Esophagus (tissue), 2 donors: ENCODE results near the gene CHPF. TPM values are rescaled to one million over a fixed set of nuclear protein-coding genes. Genes with fewer than 3 reads are reported as not detected.

Source experiments
- H3K27ac ChIP-seq, 2 donors: one replicate each; pipeline ENCODE4 v1.5.1; 2013; ENCODE audit warnings: low read depth in 2 of 2, mild to moderate bottlenecking in 2 of 2, inconsistent platforms in 1 of 2, low read length in 1 of 2, moderate library complexity in 1 of 2
- H3K27me3 ChIP-seq, 2 donors: one replicate each; pipeline ENCODE4 v1.6.1; 2013; ENCODE audit warnings: low read length in 2 of 2, control low read depth in 1 of 2, mild to moderate bottlenecking in 1 of 2; ENCODE audit not compliant: insufficient read depth in 2 of 2, control insufficient read depth in 1 of 2
- H3K36me3 ChIP-seq, 2 donors: one replicate each; pipeline ENCODE4 v1.6.1; 2013; ENCODE audit warnings: low read length in 1 of 2; ENCODE audit not compliant: control insufficient read depth in 2 of 2, insufficient read depth in 2 of 2
- H3K4me1 ChIP-seq, 2 donors: one replicate each; pipeline ENCODE4 v1.6.1; 2013; ENCODE audit warnings: low read length in 1 of 2; ENCODE audit not compliant: control insufficient read depth in 2 of 2, insufficient read depth in 2 of 2
- H3K4me3 ChIP-seq, 2 donors: one replicate each; pipeline ENCODE4 v1.5.1; 2013; ENCODE audit warnings: low read length in 2 of 2, mild to moderate bottlenecking in 2 of 2, low read depth in 1 of 2, moderate library complexity in 1 of 2
- H3K9me3 ChIP-seq, 2 donors: one replicate each; pipeline ENCODE4 v1.6.1; 2013; ENCODE audit warnings: mild to moderate bottlenecking in 2 of 2, low read depth in 1 of 2, low read length in 1 of 2, moderate library complexity in 1 of 2; ENCODE audit not compliant: control insufficient read depth in 2 of 2, insufficient read depth in 1 of 2
- WGBS, 2 donors: extraction: QIAGEN DNeasy Blood & Tissue Kit; methylation state at CpG; one replicate each; pipeline ENCODE4 v1.1.7; 2013; 5-methylcytosine and 5-hydroxymethylcytosine counted together
- polyA plus RNA-seq, 2 donors: library from polyadenylated mRNA; stranded (reverse); fragments of 200-250 nt; gene quantifications; one replicate each; pipeline ENCODE4 v1.2.3, GENCODE V29; 2013
- donor health status: healthy with polysubstance abuse.
- donor health status: Bipolar disorder and iron deficiency.

The CHPF gene
- polyA plus RNA-seq, 2 donors = 10.1 to 20.2 TPM

DNA sequence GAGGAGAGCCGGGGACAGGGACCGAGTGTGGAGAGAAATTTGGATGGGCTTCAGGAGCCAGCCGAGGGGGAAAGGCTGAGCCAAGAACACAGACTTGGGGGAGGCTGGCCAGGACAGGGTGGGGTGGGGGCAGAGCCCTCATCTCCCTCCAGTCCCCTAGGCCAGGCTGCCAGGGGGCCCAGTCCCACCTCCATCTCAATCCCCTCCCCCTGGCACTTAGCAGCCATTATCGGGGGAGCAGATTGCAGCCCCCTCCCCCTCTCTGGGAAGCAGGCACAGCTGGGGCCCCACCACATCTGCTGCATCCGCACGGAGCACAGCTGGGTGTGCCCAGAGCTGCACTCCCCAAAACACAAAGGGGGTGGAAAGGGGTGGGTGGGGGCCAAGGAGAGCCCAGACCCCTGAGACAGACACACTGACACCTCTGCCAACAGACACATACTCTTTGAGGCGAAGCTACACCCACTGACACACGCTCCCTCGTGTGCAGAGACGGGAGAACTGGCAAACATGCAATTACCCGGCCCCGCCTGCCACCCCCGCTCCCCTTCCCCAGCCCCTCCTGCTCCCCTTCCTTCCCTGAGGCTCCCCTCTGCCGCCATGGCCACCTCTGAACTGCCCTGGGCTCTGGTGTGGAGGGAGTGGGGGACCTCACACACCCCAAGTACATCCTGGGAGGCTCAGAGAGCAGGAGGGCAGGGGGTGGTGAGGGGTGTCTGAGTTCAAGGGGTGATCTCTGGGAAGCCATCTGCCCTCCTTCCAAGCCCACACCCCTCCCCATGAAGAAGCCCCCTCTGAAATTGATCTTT is 34.4 kb downstream of the CHPF start:
- no peaks in the 10 kb centered on the region for H3K9me3 ChIP-seq
- no peak overlapping the region for H3K27ac ChIP-seq
- peaks cover 0 to 16% of the 10 kb centered on the region in 2 donors for H3K36me3 ChIP-seq
- peaks cover 0 to 19% of the 10 kb centered on the region in 2 donors for H3K27me3 ChIP-seq
- H3K4me3 ChIP-seq = no peak overlapping the region
- WGBS, 2 donors = 8 to 16% methylated on average over 14 of the region's 14 CpGs
- H3K4me1 ChIP-seq = peaks cover 0 to 8% of the 10 kb centered on the region in 2 donors

DNA sequence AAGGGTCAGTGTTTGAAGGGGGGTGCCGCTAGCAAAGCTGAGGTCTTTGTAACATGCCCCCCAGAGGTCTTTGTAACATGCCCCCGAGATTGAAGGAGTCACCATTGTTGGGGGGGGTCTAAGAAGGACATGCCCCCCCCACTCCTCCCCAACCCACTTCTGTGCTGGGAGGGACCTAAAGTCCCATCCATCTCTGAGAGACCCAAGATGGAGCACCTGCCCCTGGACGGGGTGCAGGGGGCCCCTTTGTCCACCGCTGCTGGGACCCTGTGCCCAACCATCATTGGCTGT is 35.2 kb downstream of the CHPF start:
- WGBS, 2 donors = 65 to 75% methylated on average over 4 of the region's 4 CpGs
- H3K27me3 ChIP-seq = peaks cover 0 to 16% of the 10 kb centered on the region in 2 donors
- H3K36me3 ChIP-seq = peaks cover 0 to 23% of the 10 kb centered on the region in 2 donors
- H3K4me3 ChIP-seq = no peak overlapping the region
- no peak overlapping the region for H3K27ac ChIP-seq
- no peaks in the 10 kb centered on the region for H3K9me3 ChIP-seq
- peaks cover 0 to 8% of the 10 kb centered on the region in 2 donors for H3K4me1 ChIP-seq

DNA sequence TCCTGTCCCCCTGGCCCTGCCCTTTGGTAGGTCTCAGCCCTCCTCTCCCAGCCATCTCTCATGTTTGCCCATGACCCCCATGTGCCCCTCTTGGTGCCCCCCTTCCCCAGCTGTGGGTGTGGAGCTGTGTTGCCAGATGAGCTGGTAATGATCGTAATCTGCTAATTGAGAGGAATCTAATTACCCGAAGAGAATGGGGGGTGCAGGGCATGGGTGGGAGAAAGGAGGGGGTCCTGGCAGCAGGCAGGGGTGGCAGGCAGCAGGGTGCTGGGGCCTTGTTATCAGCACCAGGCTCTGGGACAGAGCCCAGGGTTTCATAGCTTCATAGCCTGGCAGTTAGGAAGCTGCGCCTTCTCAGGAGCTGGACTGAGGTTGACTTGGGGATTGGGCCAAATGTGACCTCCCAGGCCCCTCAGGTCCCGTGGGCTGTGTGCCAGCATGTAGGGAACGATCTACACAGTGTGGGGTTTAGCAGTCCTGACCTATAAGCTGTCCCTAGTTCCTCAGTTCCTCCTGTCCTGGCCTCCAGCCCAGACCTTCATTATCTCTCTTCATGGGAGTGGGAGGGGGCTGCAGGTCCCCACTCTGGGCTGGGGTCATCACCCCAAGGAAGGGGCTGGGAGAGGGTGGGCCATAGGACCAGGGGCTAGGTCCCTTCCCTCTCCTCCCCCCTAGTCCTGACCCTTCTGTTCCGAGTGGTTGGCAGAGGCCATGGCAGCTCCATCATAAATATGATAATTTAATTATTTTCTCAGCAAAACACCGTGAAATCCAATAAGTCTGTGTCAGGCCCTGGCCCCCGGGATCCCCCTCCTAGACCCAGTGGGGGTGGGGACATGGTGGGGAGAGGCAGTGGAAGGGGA is 35.8 kb downstream of the CHPF start:
- Histone ChIP-seq H3K4me3 (no peak overlapping the region), H3K27me3 (peaks cover 0 to 16% of the 10 kb centered on the region in 2 donors), H3K4me1 (peaks cover 0 to 8% of the 10 kb centered on the region in 2 donors), H3K9me3 (no peaks in the 10 kb centered on the region), H3K27ac (no peak overlapping the region), H3K36me3 (peaks cover 0 to 23% of the 10 kb centered on the region in 2 donors)
- 52 to 57% methylated on average over 8 of the region's 8 CpGs for WGBS, 2 donors

DNA sequence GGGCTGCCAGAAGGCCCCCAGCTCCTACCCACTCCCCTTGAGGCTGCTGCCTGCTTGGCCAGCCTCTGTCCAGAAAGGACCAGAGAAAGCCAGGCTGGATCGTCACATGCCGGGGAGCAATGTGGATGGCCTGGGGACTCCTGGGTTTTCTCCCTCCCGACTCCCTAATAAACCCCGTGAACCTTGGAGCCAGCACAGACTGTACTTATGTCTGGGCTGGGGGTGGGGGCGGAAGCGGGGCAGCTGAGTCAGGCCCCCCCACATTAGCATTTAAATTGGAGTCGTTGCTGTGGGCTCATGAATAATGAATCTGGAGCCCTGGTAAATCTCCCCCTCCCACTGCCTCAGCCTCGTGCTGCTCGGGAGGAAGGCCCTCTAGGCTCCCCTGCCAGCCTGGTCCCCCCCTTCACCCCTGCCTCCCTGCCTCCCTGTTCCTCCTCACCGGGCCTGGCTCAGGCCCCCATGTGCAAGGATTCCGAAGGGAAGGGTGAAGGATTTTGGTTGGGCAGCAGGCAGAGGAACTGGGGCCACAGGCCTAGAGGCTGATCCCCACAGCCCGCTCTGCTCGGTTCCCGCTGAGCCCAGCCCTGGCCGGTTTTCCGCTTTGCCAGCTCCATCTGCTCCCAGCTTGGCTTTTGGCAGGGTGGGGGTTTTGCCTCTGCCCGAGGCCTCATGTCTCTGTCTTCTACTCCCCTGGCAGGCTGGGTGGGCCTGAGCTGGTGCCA is 36.6 kb downstream of the CHPF start:
- WGBS, 2 donors = 74 to 81% methylated on average over 17 of the region's 17 CpGs
- Histone ChIP-seq H3K4me1 (peaks cover 0 to 8% of the 10 kb centered on the region in 2 donors), H3K36me3 (peaks cover 0 to 23% of the 10 kb centered on the region in 2 donors), H3K27ac (no peak overlapping the region), H3K27me3 (peaks cover 0 to 11% of the 10 kb centered on the region in 2 donors), H3K9me3 (no peaks in the 10 kb centered on the region), H3K4me3 (no peak overlapping the region)

DNA sequence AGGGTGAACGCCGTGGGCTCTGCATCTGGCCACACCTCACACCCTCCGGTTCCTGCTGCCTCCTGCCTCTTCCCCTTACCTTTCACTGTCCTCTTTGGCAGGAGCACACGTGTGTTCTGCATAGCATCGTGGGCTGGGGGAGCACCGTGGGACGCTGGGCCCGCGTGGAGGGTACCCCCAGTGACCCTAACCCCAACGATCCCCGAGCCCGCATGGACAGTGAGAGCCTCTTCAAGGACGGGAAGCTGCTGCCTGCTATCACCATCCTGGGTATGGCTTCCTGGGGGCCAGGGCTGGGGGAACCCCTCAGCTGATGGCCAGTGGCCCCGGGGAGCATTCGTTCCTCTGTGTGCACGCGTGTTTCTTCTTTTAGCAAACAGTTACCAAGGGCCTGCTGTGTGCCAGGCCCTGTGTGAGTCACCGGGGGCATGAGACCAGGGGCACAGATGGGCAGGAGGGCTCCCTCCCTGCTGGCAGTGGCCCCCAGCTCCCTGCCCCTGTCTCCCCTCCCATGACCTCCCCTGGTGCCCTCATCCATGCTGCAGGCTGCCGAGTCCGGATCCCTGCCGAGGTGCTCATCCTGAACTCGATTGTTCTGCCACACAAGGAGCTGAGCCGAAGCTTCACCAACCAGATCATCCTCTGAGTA is 37.3 kb downstream of the CHPF start:
- H3K4me1 ChIP-seq = peaks cover 0 to 8% of the 10 kb centered on the region in 2 donors
- H3K9me3 ChIP-seq = no peaks in the 10 kb centered on the region
- H3K4me3 ChIP-seq = no peak overlapping the region
- no peak overlapping the region for H3K27ac ChIP-seq
- 82 to 86% methylated on average over 23 of the region's 23 CpGs for WGBS, 2 donors
- H3K36me3 ChIP-seq = peaks cover 0 to 23% of the 10 kb centered on the region in 2 donors
- peaks cover 0 to 6% of the 10 kb centered on the region in 2 donors for H3K27me3 ChIP-seq

DNA sequence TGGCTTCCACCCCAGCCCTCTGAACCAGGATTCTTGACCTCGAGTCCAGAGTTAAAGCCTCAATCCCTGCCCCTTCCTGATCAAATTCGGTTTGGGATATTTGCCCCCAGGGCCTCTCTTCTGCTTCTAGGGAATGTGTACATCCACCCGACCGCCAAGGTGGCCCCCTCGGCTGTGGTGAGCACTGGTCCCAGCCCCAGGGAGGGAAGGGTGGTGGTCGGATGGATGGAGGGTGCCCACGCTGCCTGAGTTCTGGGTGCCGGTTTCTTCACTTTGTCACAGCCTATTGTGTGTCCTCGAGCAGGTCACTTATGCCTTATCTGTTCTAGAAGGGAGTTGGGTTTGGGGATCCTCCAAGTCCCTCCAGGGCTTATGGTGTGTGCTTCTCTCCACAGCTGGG is 38.0 kb downstream of the CHPF start:
- Histone ChIP-seq H3K9me3 (no peaks in the 10 kb centered on the region), H3K27ac (no peak overlapping the region), H3K36me3 (peaks cover 0 to 23% of the 10 kb centered on the region in 2 donors), H3K4me3 (no peak overlapping the region), H3K4me1 (peaks cover 0 to 8% of the 10 kb centered on the region in 2 donors), H3K27me3 (peaks cover 0 to 4% of the 10 kb centered on the region in 2 donors)
- WGBS, 2 donors = 86 to 88% methylated on average over 9 of the region's 9 CpGs

DNA sequence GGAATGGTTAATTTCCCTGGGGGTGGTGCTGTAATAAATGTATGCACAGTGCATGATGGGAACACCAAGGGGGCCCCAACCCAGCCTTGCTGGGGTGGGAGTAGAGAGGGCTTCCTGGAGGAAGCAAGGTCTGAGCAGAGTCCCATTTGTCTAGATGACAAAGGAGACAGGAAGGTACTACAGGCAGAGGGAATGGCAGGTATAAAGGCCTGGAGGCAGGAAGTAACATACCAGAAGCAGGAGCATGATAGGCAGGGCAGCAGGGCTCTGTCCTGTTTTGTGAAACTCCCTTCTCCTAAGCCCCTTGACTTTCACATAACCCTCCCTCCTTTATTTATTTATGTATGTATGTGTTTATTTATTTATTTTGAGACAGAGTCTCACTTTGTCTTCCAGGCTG is 41.0 kb downstream of the CHPF start:
- Histone ChIP-seq H3K4me1 (peaks cover 0 to 5% of the 10 kb centered on the region in 2 donors), H3K27ac (no peak overlapping the region), H3K9me3 (no peaks in the 10 kb centered on the region), H3K36me3 (peaks cover 0 to 23% of the 10 kb centered on the region in 2 donors), H3K27me3 (no peaks in the 10 kb centered on the region), H3K4me3 (no peak overlapping the region)

DNA sequence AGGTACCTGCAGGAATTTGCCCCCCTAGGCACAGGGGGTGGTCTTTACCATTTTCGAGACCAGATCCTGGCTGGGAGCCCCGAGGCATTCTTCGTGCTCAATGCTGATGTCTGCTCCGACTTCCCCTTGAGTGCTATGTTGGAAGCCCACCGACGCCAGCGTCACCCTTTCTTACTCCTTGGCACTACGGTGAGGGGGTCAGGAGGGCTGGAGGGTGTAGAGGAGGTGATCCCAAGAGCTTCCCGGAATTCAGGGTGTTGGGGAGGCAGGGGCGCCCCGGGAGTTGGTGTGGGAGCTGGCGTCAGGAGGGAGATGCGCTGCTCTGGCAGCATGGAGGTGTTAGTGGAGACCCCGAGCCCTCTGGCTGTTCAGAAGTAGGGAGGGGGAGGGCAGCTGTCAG is 41.8 kb downstream of the CHPF start:
- no peak overlapping the region for H3K27ac ChIP-seq
- 92 to 95% methylated on average over 14 of the region's 14 CpGs for WGBS, 2 donors
- H3K9me3 ChIP-seq = no peaks in the 10 kb centered on the region
- H3K4me3 ChIP-seq = no peak overlapping the region
- H3K36me3 ChIP-seq = peaks cover 0 to 23% of the 10 kb centered on the region in 2 donors
- H3K4me1 ChIP-seq = peaks cover 0 to 9% of the 10 kb centered on the region in 2 donors
- peaks cover 0 to 3% of the 10 kb centered on the region in 2 donors for H3K27me3 ChIP-seq

DNA sequence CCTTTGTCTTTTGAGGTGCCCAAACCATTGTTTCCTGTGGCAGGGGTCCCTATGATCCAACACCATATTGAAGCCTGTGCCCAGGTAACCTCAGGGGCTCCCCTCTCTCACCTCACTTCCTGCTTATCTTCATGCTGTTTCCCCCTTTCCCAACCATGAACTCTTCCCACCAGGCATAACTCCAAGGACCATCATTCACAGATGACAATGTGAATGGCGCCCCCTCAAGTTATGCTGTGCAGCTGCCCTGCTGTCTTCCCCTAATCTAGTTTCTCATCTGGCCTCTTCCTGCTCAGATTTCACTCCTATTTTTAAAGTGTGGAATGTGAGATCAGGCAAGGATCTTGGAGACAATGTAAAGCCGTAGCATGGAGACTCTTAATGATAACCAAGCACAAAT is 43.5 kb downstream of the CHPF start:
- H3K36me3 ChIP-seq = peaks cover 0 to 9% of the 10 kb centered on the region in 2 donors
- no peaks in the 10 kb centered on the region for H3K9me3 ChIP-seq
- peaks cover 0 to 8% of the 10 kb centered on the region in 2 donors for H3K27me3 ChIP-seq
- H3K4me3 ChIP-seq = no peak overlapping the region
- H3K27ac ChIP-seq = no peak overlapping the region
- 90 to 96% methylated on average over 2 of the region's 2 CpGs for WGBS, 2 donors
- H3K4me1 ChIP-seq = peaks cover 0 to 13% of the 10 kb centered on the region in 2 donors
